Activated gamma-delta T cell treated with anti-CD3 and anti-CD28 coated beads, Interleukin-2, amount 50 U/mL, for 16 hours (primary cell): Measurements from ENCODE around the gene ST3GAL5.
A peak's percentile ranks its signal among the peaks of the same experiment; 100 is the strongest.
"Not testable (repeated sequence)": the region's sequence is repeated elsewhere in the genome, so short reads cannot be mapped to it uniquely, and the experiment has no call there.

Experiments used
- DNase-seq: peaks from one replicate; pipeline ENCODE4 v3.0.0-alpha.2; 2020; ENCODE audit warnings: low read depth

The ST3GAL5 gene

DNA sequence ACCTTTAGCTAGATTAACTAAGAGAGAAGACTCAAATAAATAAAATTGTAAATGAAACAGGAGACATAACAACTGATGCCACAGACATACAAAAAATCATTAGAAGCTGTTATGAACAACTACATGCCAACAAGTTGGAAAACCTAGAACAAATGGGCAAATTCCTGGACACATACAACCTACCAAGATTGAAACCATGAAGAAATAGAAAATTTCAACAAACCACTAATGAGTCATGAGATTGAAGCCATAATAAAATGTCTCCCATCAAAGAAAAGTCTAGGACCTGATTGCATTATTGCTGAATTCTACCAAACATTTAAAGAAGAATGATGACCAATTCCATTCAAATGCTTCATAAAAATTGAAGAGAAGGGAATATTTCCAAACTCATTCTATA lies 54.3 kb downstream of the ST3GAL5 start:
- DNase-seq: no peak

DNA sequence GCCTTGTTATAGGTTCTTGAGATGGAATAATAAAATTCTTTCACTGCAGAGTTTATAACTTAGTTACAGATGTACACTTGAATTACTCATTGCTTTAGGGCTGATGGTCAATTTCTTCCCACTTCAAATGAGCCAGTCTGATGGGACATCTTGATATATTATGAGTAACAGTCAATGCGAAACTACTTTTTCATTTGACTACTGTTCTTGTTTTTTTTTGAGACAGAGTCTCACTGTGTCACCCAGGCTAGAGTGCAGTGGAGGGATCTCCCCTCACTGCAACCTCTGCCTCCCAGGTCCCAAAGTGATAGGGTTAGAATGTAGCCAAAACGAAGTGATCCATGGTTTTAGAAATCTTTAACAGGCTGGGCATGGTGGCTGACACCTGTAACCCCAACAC lies 57.1 kb downstream of the ST3GAL5 start:
- no peak for DNase-seq

DNA sequence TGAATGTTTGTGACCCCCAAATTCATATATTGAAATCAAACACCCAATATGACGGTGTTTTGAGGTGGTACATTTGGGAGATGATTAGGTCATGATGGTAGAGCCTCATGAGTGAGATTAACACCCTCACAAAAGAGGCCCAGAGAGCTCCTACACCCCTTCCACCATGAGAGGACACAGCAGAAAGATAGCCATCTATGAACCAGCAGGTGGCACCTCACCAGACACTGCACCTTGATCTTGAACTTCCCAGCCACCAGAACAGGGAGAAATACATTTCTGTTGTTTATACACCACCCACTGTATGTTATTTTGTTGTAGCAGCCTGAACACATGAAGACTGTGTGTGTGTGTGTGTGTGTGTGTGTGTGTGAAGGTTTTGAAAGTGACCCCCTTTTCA lies 58.1 kb downstream of the ST3GAL5 start:
- no peak for DNase-seq

DNA sequence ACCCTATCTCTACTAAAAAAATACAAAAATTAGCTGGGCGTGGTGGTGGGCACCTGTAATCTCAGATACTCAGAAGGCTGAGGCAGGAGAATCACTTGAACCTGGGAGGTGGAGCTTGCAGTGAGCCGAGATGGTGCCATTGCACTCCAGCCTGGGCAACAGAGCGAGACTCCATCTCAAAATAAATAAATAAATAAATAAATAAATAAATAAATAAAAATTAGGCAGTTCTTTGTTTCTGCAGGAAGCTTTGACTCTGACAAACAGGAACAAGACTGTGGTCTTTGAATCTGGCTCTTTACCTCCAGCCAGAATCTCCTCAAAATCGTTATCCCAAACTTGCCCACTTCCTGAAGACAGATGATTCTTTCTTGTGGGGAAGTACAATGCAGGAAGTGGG lies 59.4 kb downstream of the ST3GAL5 start:
- DNase-seq: not testable (repeated sequence)

DNA sequence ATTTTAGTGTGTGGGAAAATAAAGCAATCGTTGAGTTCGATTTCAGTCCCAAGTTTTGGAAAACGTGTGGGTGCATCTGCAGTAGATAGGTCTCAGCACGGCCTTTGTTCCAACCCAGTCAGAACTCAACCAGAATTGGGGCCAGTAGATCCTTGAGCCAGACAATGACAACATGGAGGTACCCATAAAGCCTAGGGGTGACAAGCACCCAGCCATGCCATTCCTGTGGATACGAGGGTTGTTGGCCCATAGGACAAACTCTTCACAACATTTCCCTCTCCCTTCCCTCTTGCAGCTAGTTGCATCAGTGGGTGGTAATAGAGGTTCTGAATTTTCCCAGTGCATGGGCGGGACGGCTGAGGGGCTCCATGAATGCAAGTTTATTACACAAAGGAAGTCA lies 60.1 kb downstream of the ST3GAL5 start:
- DNase-seq: no peak

DNA sequence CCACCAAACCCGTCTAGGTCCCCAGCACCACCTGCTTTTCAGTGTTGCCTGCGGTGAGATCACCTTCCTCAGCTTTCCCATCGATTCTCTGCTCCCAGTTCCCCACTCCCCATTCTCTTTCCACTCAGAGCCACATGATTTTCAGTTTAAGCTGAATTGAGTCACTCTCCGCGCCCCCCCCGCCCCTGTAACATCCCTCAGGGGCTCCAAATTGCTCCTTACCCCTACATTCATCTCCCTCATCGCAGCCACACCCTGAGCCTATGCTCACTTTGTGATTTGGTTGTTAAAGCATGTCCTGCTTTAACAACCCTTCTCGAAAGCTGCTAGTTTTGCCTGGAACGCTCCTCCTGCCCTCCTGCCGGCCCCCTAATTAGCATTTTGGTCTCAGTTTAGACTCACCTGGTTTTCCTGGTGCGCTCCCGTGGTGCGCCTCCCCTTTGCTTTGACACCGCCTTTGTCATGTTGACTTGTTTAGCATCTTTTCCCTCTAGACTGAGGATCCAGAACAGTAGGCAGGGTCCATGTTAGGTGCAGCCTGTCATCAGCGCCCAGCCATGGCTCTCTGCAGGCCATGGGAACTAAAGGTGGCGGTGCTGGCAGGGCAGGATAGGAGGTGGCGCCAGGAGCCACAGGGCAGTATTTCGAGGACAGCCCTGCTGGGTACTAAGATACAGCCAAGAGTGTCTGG lies 60.8 kb downstream of the ST3GAL5 start:
- DNase-seq: no peak

DNA sequence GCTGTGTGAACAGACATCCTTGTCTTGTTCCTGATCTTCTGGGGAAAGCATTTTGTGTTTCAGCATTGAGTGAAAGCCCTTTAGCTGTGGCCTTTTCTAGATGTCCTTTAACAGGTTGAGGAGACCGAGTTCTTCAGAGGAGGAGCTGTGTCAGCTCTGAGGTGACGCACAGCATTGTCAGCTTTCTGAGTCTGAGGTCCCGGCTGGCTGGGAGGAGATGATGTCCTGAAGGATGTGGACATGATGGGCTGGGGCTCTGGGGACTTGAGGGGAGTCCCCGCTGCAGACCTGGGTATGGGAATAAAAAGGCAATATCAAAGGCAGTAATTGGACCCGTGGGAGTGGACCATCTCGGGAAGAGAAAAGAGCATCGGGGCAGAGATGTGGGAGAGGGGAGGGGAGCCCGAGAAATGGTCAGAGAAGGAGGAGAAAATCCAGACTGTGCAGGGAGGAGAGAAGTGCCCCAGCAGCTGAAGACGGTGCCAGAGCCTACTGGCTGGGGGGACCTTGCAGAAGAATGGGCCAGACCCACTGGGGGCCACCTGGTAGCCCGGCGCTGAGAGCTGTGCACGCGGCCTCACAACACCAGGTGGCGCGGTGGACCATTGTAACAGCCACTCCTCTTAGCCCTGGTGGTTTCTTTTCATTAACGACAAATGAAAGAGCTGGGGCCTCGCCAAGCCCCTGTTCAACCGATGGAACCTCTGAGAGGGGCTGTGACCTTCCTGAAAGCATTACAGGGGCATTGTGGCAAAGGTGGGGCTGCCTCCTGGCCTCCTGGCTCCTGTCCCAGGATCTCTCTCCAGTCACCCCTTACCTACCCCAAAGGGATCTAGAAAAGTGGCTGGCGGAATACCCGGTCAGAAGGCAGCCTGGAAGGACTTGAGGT lies 61.6 kb downstream of the ST3GAL5 start:
- peak; percentile 75 for DNase-seq

DNA sequence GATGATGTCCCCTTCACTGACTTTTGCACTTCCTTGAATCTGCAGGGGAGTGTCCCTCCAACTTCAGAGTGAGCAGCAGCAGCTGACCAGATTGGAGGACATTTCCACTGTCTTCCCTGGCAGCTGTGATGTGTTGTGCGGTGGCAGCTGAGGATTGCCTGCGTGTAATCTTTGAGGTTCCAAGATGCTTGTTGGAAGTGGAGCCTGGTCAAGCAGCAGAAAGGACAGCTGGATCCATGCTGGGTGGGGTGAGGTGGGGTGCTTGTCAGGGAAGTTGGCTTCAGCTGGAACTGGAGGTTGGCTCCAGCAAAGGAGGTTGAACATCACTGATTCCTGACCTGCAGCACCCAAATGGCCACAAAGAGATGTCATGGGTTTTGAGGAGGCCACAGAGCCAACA lies 64.8 kb downstream of the ST3GAL5 start:
- DNase-seq: no peak

DNA sequence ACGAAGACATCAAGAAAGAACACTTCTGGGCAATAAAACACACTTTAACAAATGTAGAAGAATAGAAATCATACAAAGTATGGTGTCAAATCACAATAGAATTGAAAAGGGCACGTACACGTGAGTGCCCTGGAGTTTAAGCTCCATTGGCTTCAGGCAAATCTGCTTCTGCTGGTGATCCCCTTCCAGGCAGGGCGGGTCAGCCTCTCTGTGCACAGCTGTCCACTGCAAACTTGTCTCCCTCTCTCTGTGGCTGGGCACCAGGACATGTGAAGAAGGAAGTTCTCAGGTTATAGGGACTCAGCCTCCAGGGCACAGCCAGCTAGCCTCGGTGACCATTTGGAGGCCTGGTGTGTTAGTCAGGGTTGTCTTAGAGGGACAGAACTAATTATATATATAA lies 66.0 kb downstream of the ST3GAL5 start:
- DNase-seq: no peak

DNA sequence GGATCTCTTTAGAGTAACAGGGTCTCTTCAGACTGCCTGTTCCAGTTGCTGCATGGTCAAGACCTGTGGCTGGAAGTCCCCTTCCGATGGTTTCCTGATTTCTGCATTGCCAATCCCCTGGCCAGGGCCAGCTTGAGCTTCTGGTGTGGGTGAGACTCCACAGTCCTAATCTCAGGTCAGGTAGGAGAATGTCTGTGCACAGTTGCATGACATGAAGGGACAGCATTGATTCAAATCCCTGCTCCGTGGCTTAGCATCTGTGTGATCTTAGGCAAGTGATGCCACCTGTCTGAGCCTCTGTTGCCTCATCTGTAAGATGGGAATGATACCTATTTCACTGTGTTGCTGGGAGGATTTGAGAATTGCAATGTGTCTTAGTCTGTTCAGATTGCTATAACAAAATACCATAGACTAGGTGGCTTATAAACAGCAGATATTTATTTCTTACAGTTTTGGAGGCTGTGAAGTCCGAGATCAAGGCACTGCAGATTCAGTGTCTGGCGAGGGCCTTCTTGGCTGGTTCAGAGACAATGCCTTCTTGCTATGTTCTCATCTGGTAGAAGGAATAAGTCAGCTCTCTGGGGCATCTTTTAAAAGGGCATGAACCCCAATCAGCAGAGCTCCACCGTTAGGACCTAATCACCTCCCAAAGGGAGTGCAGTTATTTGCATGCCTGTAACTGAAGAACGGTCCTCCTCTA lies 68.8 kb downstream of the ST3GAL5 start:
- DNase-seq: no peak

DNA sequence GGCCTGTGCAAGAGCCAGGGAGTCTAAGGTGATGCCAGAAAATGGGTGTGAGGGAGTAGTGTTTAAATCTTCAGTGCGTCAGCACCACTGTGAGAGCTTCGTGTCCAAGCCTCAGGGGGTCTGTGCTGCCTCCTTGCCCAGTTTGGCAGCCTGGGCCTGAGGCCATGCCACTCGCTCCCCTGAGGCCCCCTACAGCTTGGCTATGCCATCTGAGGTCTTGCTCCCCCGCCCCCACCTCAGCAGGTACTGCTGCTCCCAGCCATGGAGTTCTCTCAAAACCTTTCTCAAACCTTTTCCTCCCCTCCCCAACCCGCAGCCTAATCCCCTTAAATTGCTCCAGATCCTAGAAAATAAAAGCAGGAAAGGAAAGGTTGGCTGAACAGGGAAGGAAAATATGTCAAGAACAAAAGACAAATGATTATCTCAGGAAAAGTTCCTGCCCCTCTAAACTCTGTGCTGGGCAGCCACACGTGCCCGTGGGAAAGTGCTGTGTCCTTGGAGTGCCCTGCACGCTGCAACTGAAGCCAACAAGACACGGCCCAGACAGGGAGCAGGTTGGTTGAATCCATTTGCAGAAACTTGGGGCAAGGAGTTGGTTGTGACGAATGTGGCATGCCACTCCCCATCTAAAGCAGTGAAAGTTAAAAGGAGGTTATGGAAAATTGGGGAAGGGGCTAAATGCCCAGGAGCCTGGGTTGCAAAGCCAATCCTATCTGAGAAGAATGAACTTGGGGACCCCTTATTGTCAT lies 73.8 kb downstream of the ST3GAL5 start:
- DNase-seq: no peak

DNA sequence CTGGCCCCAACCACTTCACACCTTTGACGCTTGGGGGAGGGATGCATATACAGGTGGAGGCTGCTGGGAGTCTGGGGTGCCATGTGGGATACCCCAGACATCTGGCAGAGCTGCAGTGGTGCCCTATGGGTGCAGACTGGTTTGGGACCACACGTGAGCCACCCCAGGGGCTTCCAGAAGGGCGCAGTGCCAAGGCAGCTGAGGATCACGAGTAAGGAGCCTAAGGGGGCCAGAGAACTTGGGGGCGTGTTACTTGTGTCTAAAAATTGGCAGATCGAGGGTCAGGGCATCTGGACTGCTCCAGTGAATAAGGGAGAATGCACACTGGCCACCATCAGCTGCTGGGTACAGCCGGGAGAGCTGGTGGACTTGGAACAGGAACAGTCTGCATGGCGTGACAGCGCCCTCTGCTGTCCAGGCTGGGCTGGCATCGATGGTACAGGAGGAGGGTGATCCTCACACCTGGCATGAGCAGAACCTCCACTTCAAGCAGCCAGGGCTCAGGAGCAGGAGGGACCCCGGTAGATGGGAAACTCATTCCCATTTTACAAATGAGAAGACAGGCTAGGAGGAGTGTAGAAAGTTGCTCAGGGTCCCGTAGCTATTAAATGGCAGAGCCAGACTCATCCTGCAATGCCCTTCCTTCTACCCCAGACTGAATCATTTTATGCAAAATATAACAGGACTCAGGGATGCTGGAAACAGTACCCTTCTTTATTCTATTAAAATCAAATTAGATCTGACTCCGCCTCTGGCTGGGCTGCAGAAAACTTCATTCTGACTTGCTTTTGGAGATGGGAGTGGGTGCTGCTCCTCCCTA lies 74.6 kb downstream of the ST3GAL5 start:
- peak; percentile 75 for DNase-seq

DNA sequence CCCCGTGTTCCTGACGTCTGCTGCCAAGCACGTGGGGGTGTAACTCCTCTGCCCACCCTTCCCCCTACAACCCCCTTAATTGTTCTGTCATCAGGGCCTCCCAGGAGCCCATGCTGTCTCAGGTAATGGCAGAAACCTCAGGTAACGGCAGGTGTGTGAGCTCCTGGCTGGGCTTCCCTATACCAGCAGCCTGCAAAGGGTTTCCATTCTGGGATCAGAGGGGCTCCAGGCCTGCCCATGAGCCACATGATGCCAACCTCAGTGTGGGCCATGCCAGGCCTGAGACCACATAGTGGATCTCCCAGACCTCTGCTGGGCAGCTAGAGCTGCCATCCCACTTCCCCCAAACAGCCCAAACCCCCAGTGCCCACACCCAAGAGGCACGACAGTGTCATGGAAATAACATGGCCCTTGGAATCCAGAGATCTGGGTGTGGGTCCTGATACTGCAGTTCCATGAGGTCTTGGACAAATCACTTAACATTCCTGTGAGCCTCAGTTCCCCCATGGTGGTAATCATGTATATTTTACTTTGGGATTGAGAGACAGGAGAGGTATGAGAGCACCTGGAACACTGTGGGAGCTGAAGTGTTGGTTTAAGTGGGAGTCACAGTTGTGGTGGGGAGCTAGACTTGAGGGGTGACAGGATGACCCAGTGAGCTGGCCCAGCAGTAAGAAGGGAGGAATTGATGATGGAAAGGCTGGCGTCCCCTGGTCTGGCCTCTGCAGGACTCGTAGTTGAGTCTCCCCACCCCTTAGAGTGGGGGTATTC lies 75.4 kb downstream of the ST3GAL5 start:
- DNase-seq: no peak

DNA sequence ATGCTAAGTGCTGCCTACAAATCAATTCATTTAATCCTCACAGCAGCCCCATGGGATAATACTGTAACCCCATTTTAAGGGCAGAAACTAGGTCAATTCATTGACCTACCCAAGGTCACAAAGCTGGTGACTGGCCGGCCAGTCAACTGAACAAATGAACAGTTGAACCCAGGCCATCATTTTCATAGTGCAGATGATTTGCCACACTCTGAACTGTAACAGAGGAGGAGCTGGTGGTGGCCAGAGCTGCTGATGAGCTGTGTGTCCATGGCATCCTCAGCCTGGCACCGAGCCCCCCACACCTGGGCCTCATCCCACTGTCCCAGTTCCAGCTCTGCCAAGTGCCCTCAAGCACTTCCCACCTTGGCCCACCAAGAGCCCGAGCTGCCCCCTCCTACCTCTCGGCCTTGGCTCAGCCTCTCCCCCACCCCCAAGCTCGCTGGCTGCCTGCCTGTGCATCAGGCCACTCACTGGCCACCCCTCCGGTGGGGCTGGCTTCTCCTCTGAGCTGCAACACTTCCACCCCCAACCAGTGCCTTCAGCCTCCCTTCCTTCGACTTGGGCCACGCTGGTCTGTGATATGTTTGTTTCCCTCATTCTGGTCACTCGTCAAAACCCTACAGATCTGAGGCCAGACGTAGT lies 76.6 kb downstream of the ST3GAL5 start:
- DNase-seq: no peak

DNA sequence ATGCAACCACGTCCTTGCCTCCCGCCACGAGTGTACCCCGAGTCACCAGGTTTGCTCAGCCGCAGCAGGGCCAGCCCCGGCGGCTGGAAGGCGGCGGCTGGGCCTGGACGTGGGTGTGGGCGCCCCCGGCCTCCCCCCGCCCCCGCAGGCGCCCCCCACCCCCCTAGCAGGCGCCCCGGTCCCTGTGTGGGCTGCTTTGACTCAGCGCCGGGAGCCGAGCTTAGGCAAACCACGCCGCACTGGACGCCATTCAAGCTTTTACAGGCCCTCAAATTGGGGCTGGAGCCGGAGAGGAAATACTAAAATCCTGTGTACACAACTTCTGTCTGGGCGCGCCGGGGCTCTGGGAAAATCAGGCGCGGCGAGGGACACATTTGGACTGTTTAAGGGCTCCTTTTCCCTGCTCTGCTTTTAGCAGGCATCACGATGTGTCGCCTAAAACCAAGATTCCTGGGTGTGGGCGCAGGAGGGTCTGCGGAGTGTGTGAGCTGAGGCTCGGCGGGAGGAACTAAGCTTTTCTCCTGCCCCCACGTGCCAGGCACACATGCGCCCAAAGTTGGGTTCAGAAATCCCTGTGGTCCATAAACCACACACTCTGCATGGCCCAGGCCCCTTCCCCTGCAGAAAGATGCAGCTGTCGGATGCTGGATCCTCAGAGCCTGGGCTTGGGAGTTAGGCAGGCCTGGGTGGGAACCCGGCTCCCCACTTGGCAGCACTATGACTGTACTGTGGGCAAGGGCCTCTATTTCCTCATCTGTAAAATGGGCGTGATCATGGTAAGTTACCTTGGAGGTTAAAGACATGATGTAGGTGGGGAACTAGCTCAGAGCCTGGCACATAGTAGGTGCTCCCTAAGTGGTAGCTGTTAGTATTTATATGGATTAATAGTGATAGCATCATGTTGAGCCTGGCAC lies 77.4 kb downstream of the ST3GAL5 start:
- no peak for DNase-seq

DNA sequence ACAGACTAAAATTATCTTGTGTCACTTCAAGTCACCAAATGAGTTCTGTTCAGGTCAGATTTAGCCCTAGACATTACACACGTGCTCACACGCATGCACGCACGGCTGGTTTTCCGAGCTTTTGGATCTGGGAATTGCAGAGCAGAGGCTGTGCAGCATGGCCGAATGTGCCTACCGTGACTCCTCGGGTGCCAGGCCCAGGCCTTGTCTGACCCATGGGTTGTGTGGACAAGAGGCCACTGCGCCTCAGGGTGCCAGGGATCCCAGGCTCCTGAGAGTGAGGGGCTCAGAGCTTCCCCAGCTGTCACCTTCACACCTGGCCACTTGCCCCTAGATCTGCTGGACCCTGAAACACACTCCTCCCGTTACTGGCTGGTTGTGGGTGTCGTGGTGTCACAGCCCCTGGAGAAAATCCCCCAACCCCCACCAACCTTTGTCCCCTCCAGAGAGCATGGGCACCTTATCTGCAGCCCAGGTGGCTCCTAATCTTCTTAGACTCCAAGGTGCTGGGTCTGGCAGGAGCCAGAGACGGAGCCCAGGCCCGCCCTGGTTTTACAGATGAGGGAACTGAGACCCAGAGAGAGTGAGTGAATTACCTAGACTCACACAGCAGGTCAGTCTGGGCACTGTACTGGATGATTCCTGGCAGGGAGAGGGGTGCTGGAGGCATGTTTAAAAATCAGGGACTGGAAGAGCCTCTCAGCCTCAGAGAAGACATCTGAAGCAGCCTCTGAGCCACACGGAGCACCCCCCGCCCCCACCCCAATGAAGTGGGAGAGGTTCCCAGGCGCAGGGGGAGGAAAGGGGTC lies 78.2 kb downstream of the ST3GAL5 start:
- no peak for DNase-seq

DNA sequence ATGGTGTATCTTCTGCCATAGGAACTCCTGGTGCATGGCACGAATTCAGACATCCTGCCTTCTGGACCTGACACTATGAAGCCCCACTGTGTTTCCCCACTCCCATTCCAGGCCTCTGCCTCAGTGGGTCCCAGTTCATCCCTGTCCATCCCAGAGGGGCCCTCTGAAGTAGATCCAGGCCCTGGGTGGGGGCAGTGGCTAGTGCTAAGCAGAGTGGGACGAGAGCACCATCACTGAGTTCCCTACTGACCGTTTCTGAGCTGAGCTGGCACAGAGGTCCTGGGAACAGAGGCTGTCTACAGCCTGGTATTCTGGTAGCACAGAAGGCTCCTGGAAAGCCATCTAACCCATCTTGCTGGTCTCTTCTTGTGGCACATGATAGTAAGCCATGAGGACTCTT lies 81.0 kb downstream of the ST3GAL5 start:
- no peak for DNase-seq
